GM10266 (cell line): ENCODE results near the gene MRPL58.

Experiments used
- DNase-seq: peaks from one replicate; pipeline ENCODE4 v3.0.0; 2012; ENCODE audit errors: extremely low spot score
- TF ChIP-seq, protein P1 (sequence below): IDR thresholded peaks from 2 replicates; pipeline ENCODE4 v1.5.1; 2012; ENCODE audit warnings: mild to moderate bottlenecking, low read depth; ENCODE audit not compliant: control insufficient read depth, insufficient read depth; ENCODE audit errors: missing control alignments

The MRPL58 gene

DNA sequence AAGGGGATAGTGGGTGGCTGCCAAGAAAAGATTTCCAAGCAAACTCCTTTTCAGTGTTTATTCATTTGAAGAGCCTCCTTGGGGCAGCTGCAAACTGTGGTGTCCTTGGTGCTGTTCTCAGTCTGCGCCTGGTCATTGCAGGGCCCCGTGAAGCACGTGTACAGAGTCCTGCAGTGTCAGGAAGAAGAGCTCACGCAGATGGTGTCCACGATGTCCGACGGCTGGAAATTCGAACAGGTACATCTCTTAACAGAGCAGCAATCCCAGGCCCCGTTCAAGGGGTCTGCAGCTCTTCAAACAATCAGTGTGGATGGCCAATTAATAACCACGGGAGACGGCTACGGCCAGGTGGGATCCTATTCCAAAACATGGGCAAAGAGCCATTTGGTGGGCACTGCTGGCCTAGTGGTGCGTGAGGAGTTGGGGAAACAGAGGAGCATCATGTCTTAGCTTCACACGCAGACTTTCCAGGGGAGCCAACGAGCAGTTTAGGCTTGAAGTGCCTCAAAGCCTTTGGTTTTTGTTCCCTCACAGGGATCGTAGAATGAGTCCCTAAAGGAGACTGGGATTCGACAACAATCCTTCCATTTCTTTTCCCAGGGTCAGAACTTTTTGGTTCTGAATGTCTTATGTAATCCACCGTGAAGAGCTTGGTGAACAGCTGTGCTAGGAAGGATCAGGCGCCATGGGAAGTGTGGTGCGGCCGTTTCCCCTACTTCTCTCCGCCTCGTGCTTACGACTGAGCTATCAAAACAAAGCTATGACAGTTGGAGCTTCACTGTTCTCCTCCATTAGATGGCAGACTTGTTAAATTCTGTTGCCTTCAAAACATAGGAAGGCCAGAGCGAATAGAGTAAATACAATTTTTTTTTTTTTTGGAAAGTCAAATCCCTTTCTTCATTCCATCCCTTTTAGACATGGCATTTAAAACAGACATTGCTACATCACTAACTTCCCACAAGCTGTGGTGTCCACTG lies 47.2 kb downstream of the MRPL58 start:
- TF ChIP-seq, protein P1, sequence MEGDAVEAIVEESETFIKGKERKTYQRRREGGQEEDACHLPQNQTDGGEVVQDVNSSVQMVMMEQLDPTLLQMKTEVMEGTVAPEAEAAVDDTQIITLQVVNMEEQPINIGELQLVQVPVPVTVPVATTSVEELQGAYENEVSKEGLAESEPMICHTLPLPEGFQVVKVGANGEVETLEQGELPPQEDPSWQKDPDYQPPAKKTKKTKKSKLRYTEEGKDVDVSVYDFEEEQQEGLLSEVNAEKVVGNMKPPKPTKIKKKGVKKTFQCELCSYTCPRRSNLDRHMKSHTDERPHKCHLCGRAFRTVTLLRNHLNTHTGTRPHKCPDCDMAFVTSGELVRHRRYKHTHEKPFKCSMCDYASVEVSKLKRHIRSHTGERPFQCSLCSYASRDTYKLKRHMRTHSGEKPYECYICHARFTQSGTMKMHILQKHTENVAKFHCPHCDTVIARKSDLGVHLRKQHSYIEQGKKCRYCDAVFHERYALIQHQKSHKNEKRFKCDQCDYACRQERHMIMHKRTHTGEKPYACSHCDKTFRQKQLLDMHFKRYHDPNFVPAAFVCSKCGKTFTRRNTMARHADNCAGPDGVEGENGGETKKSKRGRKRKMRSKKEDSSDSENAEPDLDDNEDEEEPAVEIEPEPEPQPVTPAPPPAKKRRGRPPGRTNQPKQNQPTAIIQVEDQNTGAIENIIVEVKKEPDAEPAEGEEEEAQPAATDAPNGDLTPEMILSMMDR: peak; percentile 47
- no peak for DNase-seq

DNA sequence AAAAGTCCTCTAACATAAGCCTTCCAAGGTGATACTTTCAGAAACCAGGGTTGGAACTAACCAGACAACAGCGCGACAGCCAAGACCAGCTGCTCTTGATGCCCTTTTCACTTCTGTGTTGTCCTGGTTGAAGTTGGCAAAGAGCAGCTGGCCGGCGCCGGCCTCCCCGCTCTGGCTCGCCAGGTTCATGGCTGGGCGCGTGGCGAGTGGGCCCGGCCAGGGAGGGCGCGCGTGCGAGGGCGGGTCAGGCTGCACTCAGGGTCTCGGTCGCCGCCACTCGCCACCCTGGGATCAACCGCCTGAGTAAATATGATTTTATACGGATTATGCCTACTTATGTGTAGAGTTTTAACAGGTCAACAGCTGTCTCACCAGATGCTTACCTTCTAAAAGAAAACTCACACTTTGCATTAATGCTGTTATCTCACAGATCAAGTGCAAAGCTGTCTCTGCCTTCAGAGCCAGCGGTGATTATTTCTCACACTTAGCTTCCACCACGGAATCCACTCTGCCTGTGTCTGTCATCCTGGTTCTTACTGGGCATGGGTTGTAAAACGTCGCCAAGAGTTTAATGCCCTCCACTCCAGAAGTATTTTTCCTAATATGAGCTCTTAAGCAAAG lies 48.1 kb downstream of the MRPL58 start:
- TF ChIP-seq, protein P1: no peak
- no peak for DNase-seq

DNA sequence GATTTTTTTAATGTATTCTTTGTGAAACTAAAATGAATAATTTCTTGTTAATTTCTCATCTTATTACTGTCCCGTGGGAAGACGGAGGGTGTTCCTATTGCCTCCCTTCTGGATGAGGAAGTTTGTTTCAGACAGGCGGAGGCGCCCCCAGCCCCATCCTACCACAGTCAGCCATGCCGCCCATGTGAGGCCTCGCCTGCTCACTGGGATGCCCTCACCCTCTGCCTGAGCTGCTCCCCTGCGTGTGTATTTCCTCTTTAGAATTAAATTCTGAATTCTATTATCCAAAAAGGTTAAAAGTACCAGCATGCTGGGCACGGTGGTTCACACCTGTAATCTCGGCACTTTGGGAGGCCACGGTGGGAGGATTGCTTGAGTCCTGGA lies 48.6 kb downstream of the MRPL58 start:
- no peak for DNase-seq
- TF ChIP-seq, protein P1: no peak

DNA sequence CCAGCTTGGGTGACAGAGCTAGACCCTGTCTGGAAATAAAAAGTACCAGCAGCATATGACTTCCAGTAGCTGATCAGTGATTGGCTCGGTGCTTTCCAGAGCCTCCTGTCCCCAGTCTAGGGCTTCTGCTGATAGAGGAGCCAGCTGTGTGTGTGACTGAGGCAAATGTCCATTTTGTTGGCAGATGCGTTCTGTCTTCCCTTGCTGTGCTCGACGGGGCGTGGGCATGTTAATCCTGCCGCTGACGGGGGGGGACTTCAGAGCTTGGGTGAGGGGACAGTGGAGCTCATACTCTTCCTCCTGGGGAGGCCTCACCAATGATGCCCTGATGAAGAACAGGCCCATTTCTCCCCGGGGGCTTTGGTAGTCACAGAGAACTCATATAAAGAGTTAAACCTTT lies 49.1 kb downstream of the MRPL58 start:
- TF ChIP-seq, protein P1: no peak
- DNase-seq: no peak

DNA sequence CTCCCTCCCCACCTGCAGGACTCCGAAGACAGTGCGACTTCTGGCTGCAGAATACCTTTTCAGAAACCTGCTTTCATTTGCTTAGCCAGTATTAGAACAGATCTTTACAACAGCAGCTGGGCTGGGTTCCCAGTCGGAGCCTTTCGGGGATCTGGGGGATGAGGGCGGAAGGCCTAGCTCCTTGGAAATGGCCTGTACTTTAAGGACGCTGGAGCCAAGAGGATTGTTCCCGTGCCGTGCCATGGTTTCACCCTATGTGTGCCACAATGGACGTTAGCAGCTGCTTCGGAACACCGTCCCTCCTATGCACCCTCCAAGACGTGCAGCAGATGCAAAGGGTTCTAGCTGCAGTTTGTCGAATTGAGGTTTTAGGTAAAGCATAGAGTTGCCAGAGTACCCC lies 50.7 kb downstream of the MRPL58 start:
- TF ChIP-seq, protein P1: no peak
- DNase-seq: no peak

DNA sequence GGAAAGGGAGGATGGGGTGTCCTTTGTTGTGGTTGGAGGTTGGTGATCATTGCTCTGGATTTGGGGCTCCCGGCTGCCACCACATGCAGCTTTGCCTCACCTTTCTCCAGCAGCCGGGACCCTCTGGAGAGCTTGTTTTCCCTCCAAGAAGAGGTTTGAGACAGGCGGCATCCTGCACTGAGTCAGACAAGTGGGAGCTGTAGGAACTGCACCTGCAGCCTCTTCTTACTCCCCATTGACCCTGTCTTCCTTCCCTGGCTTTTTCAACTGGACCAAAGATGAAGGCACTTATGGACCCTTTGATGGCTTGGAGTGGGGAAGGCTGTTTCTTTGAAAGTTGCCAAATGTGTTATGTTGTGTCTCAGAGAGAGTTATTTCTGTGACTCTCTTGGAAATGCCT lies 51.2 kb downstream of the MRPL58 start:
- TF ChIP-seq, protein P1: no peak
- no peak for DNase-seq

DNA sequence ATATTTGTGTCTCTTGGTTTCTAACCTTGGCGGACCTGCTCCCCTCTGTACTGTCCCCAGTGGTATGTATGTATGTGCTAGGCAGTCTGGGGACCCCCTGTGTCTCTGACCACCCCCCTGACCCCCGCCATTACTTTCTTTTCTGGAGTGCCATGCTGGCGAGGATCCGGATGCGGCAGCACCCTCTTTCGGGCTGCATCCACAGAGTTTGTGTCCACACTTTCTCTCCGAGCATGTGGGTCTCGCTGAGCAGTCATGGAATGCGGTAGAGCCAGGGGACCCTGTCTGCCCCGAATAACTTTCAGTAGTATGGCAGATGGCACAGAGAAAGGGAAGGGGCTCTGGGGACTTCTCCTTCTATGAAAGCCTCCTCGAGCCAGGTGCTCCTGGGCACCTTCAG lies 51.6 kb downstream of the MRPL58 start:
- DNase-seq: no peak
- TF ChIP-seq, protein P1: no peak
